GM12878 (cell line): ENCODE measurements around the gene SLC35A2. TPM values are rescaled to one million over a fixed set of nuclear protein-coding genes. Genes with fewer than 3 reads are reported as not detected.

Experiments used
- ATAC-seq: fragments of 200-7000 bp; cut with Tn5 transposase; 3 replicates; pipeline ENCODE4 v1.9.1; 2020; ENCODE audit warnings: mild to moderate bottlenecking, moderate library complexity
- Bru-seq: library from RNA; stranded (reverse); fragments of 400-500 nt; gene quantifications from one replicate; lab custom pipeline; 2021; lab: Mats Ljungman, UMichigan
- BruChase-seq, 2 experiments: library from RNA; stranded (reverse); fragments of 400-500 nt; gene quantifications; one replicate each; lab custom pipeline; 2021; lab: Mats Ljungman, UMichigan
- BruUV-seq: library from RNA; stranded (reverse); fragments of 400-500 nt; replicated peaks from 2 replicates; lab custom pipeline; 2021; lab: Mats Ljungman, UMichigan
- CTCF ChIA-PET: fragments of 300-600 bp; sonication (Branson Sonifier 250); formaldehyde crosslinking; extraction: SDS; loops from one replicate; lab custom pipeline; 2021; ENCODE audit warnings: inconsistent platforms; lab: Yijun Ruan, JAX
- POLR2A ChIA-PET: fragments of 350-600 bp; formaldehyde crosslinking; extraction: SDS; loops from one replicate; lab custom pipeline; 2021; ENCODE audit warnings: inconsistent platforms; lab: Charles Lee
- RAD21 ChIA-PET: fragments of 300-600 bp; sonication (Branson Sonifier 250); formaldehyde crosslinking; loops from one replicate; lab custom pipeline; 2023; ENCODE audit warnings: antibody characterized with exemption; ENCODE audit not compliant: unreplicated experiment; lab: Charles Lee
- SMC1A ChIA-PET: fragments of 300-600 bp; sonication (Branson Sonifier 250); formaldehyde crosslinking; loops from one replicate; lab custom pipeline; 2023; ENCODE audit not compliant: unreplicated experiment, uncharacterized antibody; lab: Charles Lee
- DNase-seq: peaks from one replicate; pipeline ENCODE4 v3.0.0-alpha.2; 2011; ENCODE audit warnings: low read depth, low spot score
- FAIRE-seq: peaks from 3 replicates; lab custom pipeline; 2011; peaks lifted over from hg19 to GRCh38; lab: Jason Lieb, UNC
- H2AFZ ChIP-seq: 2 replicates; pipeline ENCODE4 v1.6.0; 2011; ENCODE audit warnings: low read depth, low read length, control low read depth; ENCODE audit not compliant: control insufficient read depth
- H3K27ac ChIP-seq: 2 replicates; pipeline ENCODE4 v1.5.1; 2011; ENCODE audit warnings: control low read depth; ENCODE audit not compliant: control insufficient read depth, insufficient read depth
- H3K27me3 ChIP-seq, 2 experiments: replicated peaks in 1 of 2; 2 replicates each; pipeline versions ENCODE4 v1.6.0 to v1.6.1; 2011; ENCODE audit warnings: low read length in 1 of 2; ENCODE audit not compliant: control insufficient read depth in 2 of 2, insufficient read depth in 2 of 2
- H3K36me3 ChIP-seq, 2 experiments: 2 replicates each; pipeline ENCODE4 v1.5.1; 2011; ENCODE audit warnings: low read length in 1 of 2; ENCODE audit not compliant: control insufficient read depth in 2 of 2, insufficient read depth in 2 of 2
- H3K4me1 ChIP-seq: 2 replicates; pipeline ENCODE4 v1.6.1; 2011; ENCODE audit warnings: mild to moderate bottlenecking, low read length, moderate library complexity, mixed read lengths; ENCODE audit not compliant: control insufficient read depth, insufficient read depth
- H3K4me2 ChIP-seq: 2 replicates; pipeline ENCODE4 v1.6.0; 2011; ENCODE audit warnings: control low read depth; ENCODE audit not compliant: control insufficient read depth, insufficient read depth
- H3K4me3 ChIP-seq: fragments of 200-600 bp; sonication (generic); 2 replicates; pipeline ENCODE4 v1.5.1; 2016
- H3K79me2 ChIP-seq: 2 replicates; pipeline ENCODE4 v1.6.0; 2011; ENCODE audit warnings: low read length; ENCODE audit not compliant: control insufficient read depth, insufficient read depth
- H3K9ac ChIP-seq: 2 replicates; pipeline ENCODE4 v1.8.0; 2011; ENCODE audit warnings: low read length, control low read depth, mixed read lengths; ENCODE audit not compliant: control insufficient read depth, insufficient read depth
- H3K9me3 ChIP-seq: replicated peaks from 3 replicates; pipeline ENCODE4 v1.5.1; 2011; ENCODE audit warnings: mild to moderate bottlenecking, low read length; ENCODE audit not compliant: control insufficient read depth, insufficient read depth
- H4K20me1 ChIP-seq: 2 replicates; pipeline ENCODE4 v1.6.0; 2011; ENCODE audit not compliant: control insufficient read depth, insufficient read depth
- CHD2 ChIP-seq: IDR thresholded peaks from 2 replicates; pipeline ENCODE4 v1.6.1; 2011; ENCODE audit warnings: low read depth, low read length, improper control_type of control experiment, borderline replicate concordance
- EP300 ChIP-seq, 2 experiments: fragments of 150-350 bp in 1 of 2; IDR thresholded peaks; 2 replicates each; pipeline ENCODE4 v1.6.1; 2011 to 2012; ENCODE audit warnings: low read depth in 2 of 2, low read length in 2 of 2, borderline replicate concordance in 1 of 2, improper control_type of control experiment in 1 of 2, inconsistent platforms in 1 of 2; ENCODE audit not compliant: control insufficient read depth in 1 of 2
- ETV6 ChIP-seq, 2 experiments: fragments of 450-650 bp in 1 of 2; IDR thresholded peaks in 1 of 2; conservative IDR thresholded peaks in 1 of 2; 2 replicates each; pipeline ENCODE4 v1.6.1; 2014; ENCODE audit warnings: antibody characterized with exemption in 1 of 2, borderline replicate concordance in 1 of 2, low read depth in 1 of 2, mild to moderate bottlenecking in 1 of 2, moderate library complexity in 1 of 2
- HDAC2 ChIP-seq: fragments of 200-600 bp; sonication (generic); IDR thresholded peaks from 2 replicates; pipeline ENCODE4 v1.6.1; 2017
- MYB ChIP-seq: fragments of 150-350 bp; IDR thresholded peaks from 2 replicates; pipeline ENCODE4 v1.6.1; 2014; ENCODE audit warnings: mild to moderate bottlenecking, low read depth, low read length, borderline replicate concordance
- POLR2AphosphoS2 ChIP-seq: IDR thresholded peaks from 2 replicates; pipeline ENCODE4 v1.6.1; 2011; ENCODE audit warnings: low read depth, mild to moderate bottlenecking, low read length, improper control_type of control experiment, moderate library complexity
- RBBP5 ChIP-seq: fragments of 200-600 bp; sonication (generic); conservative IDR thresholded peaks from 2 replicates; pipeline ENCODE4 v1.6.1; 2016
- RCOR1 ChIP-seq: conservative IDR thresholded peaks from 2 replicates; pipeline ENCODE4 v1.6.1; 2012; ENCODE audit warnings: low read depth, low read length, improper control_type of control experiment
- TAF1 ChIP-seq: IDR thresholded peaks from 2 replicates; pipeline ENCODE4 v1.6.1; 2011; ENCODE audit warnings: mild to moderate bottlenecking, low read depth, low read length, borderline replicate concordance
- ZBTB33 ChIP-seq: fragments of 450-650 bp; IDR thresholded peaks from 2 replicates; pipeline ENCODE4 v1.6.1; 2017; ENCODE audit warnings: mild to moderate bottlenecking
- ZBTB4 ChIP-seq: fragments of 450-650 bp; formaldehyde crosslinking; IDR thresholded peaks from 2 replicates; pipeline ENCODE4 v1.4.0; 2022; ENCODE audit warnings: mild to moderate bottlenecking, moderate library complexity
- ZSCAN29 ChIP-seq: fragments of 450-650 bp; IDR thresholded peaks from 2 replicates; pipeline ENCODE4 v1.6.1; 2017; ENCODE audit warnings: mild to moderate bottlenecking, moderate library complexity
- WGBS: methylation state at CpG from one replicate; pipeline ENCODE4 v1.1.6; 2016; ENCODE audit warnings: low lambda C conversion rate; ENCODE audit not compliant: insufficient replicate concordance, insufficient coverage; ENCODE audit errors: missing lambda C conversion rate; 5-methylcytosine and 5-hydroxymethylcytosine counted together
- in situ Hi-C: fragments of 300-500 bp; cut with MboI; formaldehyde crosslinking; loops from 9 replicates; pipeline ENCODE4 v1.14.3; 2018; ENCODE audit warnings: mixed read lengths
- intact Hi-C: fragments of 100-400 bp; cut with micrococcal nuclease; formaldehyde crosslinking; loops from one replicate; pipeline ENCODE4 v1.14.2; 2022; ENCODE audit not compliant: unreplicated experiment
- long read RNA-seq, 2 experiments: library from polyadenylated mRNA; unstranded; transcript quantifications; one replicate each; pipeline ENCODE4 v2.0.0, GENCODE V29; 2019 to 2020
- polyA minus RNA-seq, 3 experiments: library from RNA; depleted of rRNA, polyadenylated mRNA; stranded (reverse); fragments of >200 nt; gene quantifications; 2 replicates each; pipeline ENCODE4 v1.2.3, GENCODE V29; 2011
- polyA plus RNA-seq, 11 experiments: library from polyadenylated mRNA; depleted of rRNA in 4 of 11; unstranded in 6 of 11; stranded (reverse) in 5 of 11; fragments of >200 nt; fragmentation: Nextera tagmentation in 4 of 11; fragmentation: Illumina TruSeq in 1 of 11; extraction: Ambion mirVana in 4 of 11; extraction: Trizol in 1 of 11; gene quantifications; 1 replicate in 1 of 11; 2 replicates in 10 of 11; pipeline versions ENCODE4 v1.2.1 to v1.2.3, GENCODE V29; 2011 to 2016; ENCODE audit warnings: inconsistent platforms in 2 of 11, missing spikeins in 2 of 11, low read depth in 1 of 11
- total RNA-seq, 4 experiments: library from RNA; depleted of rRNA in 3 of 4; stranded (reverse); fragments of >200 nt in 3 of 4; fragmentation: Illumina TruSeq in 1 of 4; extraction: Trizol in 1 of 4; gene quantifications; 2 replicates each; pipeline versions ENCODE4 v1.2.1 to v1.2.3, GENCODE V29; 2013 to 2021

Gene SLC35A2
- 10.7 and 16.8 TPM in 2 replicates for total RNA-seq (2013; cell fraction: nucleolus; rRNA removed)
- total RNA-seq (2014; rRNA removed), result 9.3 and 11.0 TPM in 2 replicates
- total RNA-seq (2014; rRNA removed; fragmentation: Illumina TruSeq; extraction: Trizol), result 8.4 and 9.1 TPM in 2 replicates
- 16.7 and 21.9 TPM in 2 replicates for total RNA-seq (2021)
- 7.5 TPM for polyA plus RNA-seq (2011; ENCODE audit: low read depth)
- polyA plus RNA-seq (2011; rRNA removed), result 10.3 and 12.9 TPM in 2 replicates
- polyA plus RNA-seq (2011; cell fraction: cytosol; rRNA removed), result 22.6 and 23.3 TPM in 2 replicates
- polyA plus RNA-seq (2011; cell fraction: nucleus; rRNA removed), result 28.2 and 28.4 TPM in 2 replicates
- polyA plus RNA-seq (2012), result 15.6 and 17.0 TPM in 2 replicates
- polyA plus RNA-seq (2014; fragmentation: Illumina TruSeq; extraction: Trizol), result 12.0 and 16.9 TPM in 2 replicates
- polyA plus RNA-seq (2014; fragmentation: Nextera tagmentation; extraction: Ambion mirVana), result 1 to 10 TPM; 2.1 to 6.8 TPM
- polyA plus RNA-seq (2014; rRNA removed), result 16.8 and 18.7 TPM in 2 replicates
- 10 to 100 TPM; 25.1 to 27.4 TPM for polyA plus RNA-seq (2016; fragmentation: Nextera tagmentation; extraction: Ambion mirVana)
- 21.6 and 23.7 TPM in 2 replicates for polyA minus RNA-seq (2011; rRNA and poly(A)+ RNA removed)
- polyA minus RNA-seq (2011; cell fraction: cytosol; rRNA and poly(A)+ RNA removed), result 4.3 and 6.9 TPM in 2 replicates
- polyA minus RNA-seq (2011; cell fraction: nucleus; rRNA and poly(A)+ RNA removed), result 4.1 and 5.2 TPM in 2 replicates
- percentile 80 among the genes with signal in this experiment for Bru-seq, nascent RNA
- percentile 74 among the genes with signal in this experiment for BruChase-seq, experiment 1, labeled RNA remaining after a 6-hour chase
- percentile 78 among the genes with signal in this experiment for BruChase-seq, experiment 2, labeled RNA remaining after a 2-hour chase
- long read RNA-seq, experiment 1, partial matches to known transcripts, result 2 of 8 reads
- long read RNA-seq, experiment 1, other reads (novel, unspliced or antisense), result 0 of 8 reads
- long read RNA-seq, experiment 2, partial matches to known transcripts, result 0 of 3 reads
- long read RNA-seq, experiment 2, other reads (novel, unspliced or antisense), result 0 of 3 reads

GRCh38 chrX:48911412-48912182 is at the start of gene SLC35A2:
SLC35A2 (minus strand) TSS chrX:48911646; CDS start chrX:48911636, 10 bp downstream.
- peaks cover 3 to 8% of the 10 kb centered on the region in 2 experiments; a peak in 3 of 4 replicates for H3K36me3 ChIP-seq
- no peaks in the 10 kb centered on the region; the same call in 2 of the 3 replicates for H3K9me3 ChIP-seq
- H3K4me2 ChIP-seq, result peak within 1 kb of the TSS; percentile 60
- POLR2A ChIA-PET, result interaction anchor here (0.6 to 2.7 kb wide), 6 partner anchors 14 to 1042 kb away, joined by 3 to 15 read pairs (median 6); partner anchors contain the start of genes HDAC6, PQBP1 and TIMM17B
- H3K4me1 ChIP-seq, result no peaks in the 10 kb centered on the region
- peak; percentile 41 for FAIRE-seq
- H3K27me3 ChIP-seq, result no peaks in the 10 kb centered on the region
- BruUV-seq, result no TSS peak
- ATAC-seq, result peak; percentile 86
- CTCF ChIA-PET, result interaction anchor here (0.8 to 1.4 kb wide), 4 partner anchors 8 to 35 kb away, joined by 3 to 7 read pairs (median 4); no protein-coding TSS in a partner anchor
- RAD21 ChIA-PET, result interaction anchor here (1.7 to 1.8 kb wide), 3 partner anchors 14 to 27 kb away, joined by 7 to 12 read pairs (median 10); partner anchors contain the start of genes PQBP1 and TIMM17B
- 33% methylated on average over 60 of the region's 60 CpGs for WGBS
- H3K4me3 ChIP-seq, result peak within 1 kb of the TSS; percentile 62
- peaks cover 31% of the 10 kb centered on the region for H3K79me2 ChIP-seq
- in situ Hi-C loops (no loop called here), intact Hi-C loops (loop anchor here (5.0 kb wide), 2 partner anchors 36 to 214 kb away; partner anchors contain the start of gene SUV39H1)
- H3K9ac ChIP-seq, result peak within 1 kb of the TSS; percentile 55
- SMC1A ChIA-PET, result interaction anchor here (0.8 to 3.1 kb wide), 2 partner anchors 26 to 41 kb away, joined by 4 to 9 read pairs; no protein-coding TSS in a partner anchor
- DNase-seq, result no peak
- H4K20me1 ChIP-seq, result peaks cover 5% of the 10 kb centered on the region; the same call in 1 of the 2 replicates
- H2AFZ ChIP-seq, result peak within 1 kb of the TSS; percentile 48
- peak within 1 kb of the TSS; percentile 68 for H3K27ac ChIP-seq
- TF ChIP-seq CHD2, result no peak
- TF ChIP-seq POLR2AphosphoS2, result peak; percentile 99
- no peak for TF ChIP-seq MYB
- TF ChIP-seq HDAC2, result no peak
- no peak for TF ChIP-seq ZSCAN29
- no peak for TF ChIP-seq ZBTB33
- peak; percentile 22; the same call in 1 of the 2 replicates for TF ChIP-seq RCOR1
- TF ChIP-seq RBBP5, result no peak
- no peak for TF ChIP-seq EP300 (IDR thresholded peaks at IDR 0.05; ENCODE audit: borderline replicate concordance in 1 of 2, control insufficient read depth in 1 of 2, low read depth in 2 of 2, low read length in 2 of 2)
- no peak for TF ChIP-seq ZBTB4 (CRISPR knock-in tag)
- TF ChIP-seq TAF1, result 0 out of 2 replicates have a peak, but pooled peaks have one; percentile 40
- TF ChIP-seq ETV6 (conservative IDR thresholded peaks at IDR 0.05 in 1 of 2, IDR thresholded peaks at IDR 0.05 in 1 of 2; ENCODE audit: borderline replicate concordance in 1 of 2, low read depth in 1 of 2), result 0 out of 4 replicates have a peak, but pooled peaks of 1 of the 2 experiments have one; percentile 25
